ENCODE data around the gene CDH23. TPM values are rescaled to one million over a fixed set of nuclear protein-coding genes. Genes with fewer than 3 reads are reported as not detected.

Gene CDH23
- total and polyA plus RNA-seq, 8 donors: 3.4 to 64.6 (median 9.9) TPM

DNA sequence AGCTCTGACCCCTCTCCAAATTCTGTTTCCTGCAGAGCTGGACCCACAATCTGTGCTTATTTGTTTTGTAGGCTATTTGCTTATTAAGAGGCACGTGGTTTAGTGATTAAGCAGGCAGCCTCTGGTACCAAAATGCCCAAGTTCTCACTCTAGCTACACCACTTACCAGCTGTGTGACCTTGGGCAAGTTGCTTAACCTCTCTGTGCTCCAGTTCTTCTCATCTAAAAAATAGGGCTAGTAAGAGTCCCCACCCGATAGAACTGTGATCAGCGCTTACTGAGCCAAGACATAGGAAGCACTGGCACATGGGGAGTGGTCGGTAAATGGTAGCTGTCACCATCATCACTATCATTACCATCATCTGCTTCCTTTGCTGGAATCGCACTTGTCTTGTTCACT lies 302.0 kb downstream of the CDH23 start:
- Histone ChIP-seq H3K9me3 (no peaks in the 10 kb centered on the region), H3K4me3 (no peak overlapping the region), H3K27ac (no peak overlapping the region), H3K36me3 (no peaks in the 10 kb centered on the region), H3K27me3 (no peaks in the 10 kb centered on the region), H3K4me1 (no peaks in the 10 kb centered on the region)
- ATAC-seq: no peak
- FAIRE-seq: no peak
- 61 to 69% methylated on average over 5 of the region's 5 CpGs for WGBS, 2 donors
- TF ChIP-seq CTCF (IDR thresholded peaks at IDR 0.05): no peak
- intact Hi-C loops (cut with DNase I): no loop called here
- DNase-seq: no peak

GRCh38 chr10:71700731-71701368 lies 304.1 kb downstream of the CDH23 start:
- H3K27me3 ChIP-seq: no peaks in the 10 kb centered on the region
- TF ChIP-seq CTCF (IDR thresholded peaks at IDR 0.05): no peak
- no peaks in the 10 kb centered on the region for H3K9me3 ChIP-seq
- no peak overlapping the region for H3K4me3 ChIP-seq
- WGBS, 2 donors: 66 to 72% methylated on average over 11 of the region's 11 CpGs
- intact Hi-C loops (cut with DNase I): loop anchor here in 1 of 3 donors (10.0 kb wide), 2 partner anchors 104 to 396 kb away; no protein-coding TSS in a partner anchor
- no peaks in the 10 kb centered on the region for H3K36me3 ChIP-seq
- FAIRE-seq (no peak), DNase-seq (no peak), ATAC-seq (no peak)
- no peak overlapping the region for H3K27ac ChIP-seq
- no peaks in the 10 kb centered on the region for H3K4me1 ChIP-seq

DNA sequence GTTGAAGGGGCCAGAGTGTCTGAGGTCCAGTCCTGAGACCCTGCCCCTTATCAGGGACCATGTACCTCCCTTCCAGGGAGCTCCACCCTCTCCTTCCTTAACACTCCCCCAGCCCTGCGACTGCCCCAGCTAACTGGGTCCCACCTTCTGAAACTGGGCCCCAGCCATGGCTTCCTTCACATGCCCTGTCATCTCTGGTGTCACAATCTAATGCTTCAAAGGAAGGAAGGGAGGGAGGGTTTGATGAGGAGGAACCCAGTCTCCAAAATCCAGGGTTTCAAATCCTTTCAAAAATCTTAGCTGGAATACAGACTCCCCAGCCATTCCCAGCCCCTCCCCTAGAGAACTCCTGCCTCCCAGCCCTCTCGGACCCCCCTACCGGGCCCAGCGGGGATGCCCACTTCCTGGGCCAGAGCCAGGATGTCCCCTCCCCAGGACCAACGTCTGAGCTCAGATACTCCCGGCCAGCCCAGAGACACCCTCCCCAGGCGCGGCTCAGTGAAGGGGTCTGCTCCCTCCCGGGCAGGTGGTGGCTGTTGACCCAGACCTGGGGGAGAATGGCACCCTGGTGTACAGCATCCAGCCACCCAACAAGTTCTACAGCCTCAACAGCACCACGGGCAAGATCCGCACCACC lies 304.9 kb downstream of the CDH23 start:
- ATAC-seq: no peak
- WGBS, 2 donors: 53 to 73% methylated on average over 11 of the region's 11 CpGs
- intact Hi-C loops (cut with DNase I): loop anchor here in 1 of 3 donors (10.0 kb wide), 2 partner anchors 103 to 397 kb away; no protein-coding TSS in a partner anchor
- no peak for DNase-seq
- Histone ChIP-seq H3K36me3 (no peaks in the 10 kb centered on the region), H3K4me3 (no peak overlapping the region), H3K27me3 (no peaks in the 10 kb centered on the region), H3K9me3 (no peaks in the 10 kb centered on the region), H3K4me1 (no peaks in the 10 kb centered on the region), H3K27ac (no peak overlapping the region)
- no peak for FAIRE-seq
- TF ChIP-seq CTCF (IDR thresholded peaks at IDR 0.05): no peak

GRCh38 chr10:71703577-71703976 lies 306.9 kb downstream of the CDH23 start:
- Histone ChIP-seq H3K36me3 (no peaks in the 10 kb centered on the region), H3K27ac (no peak overlapping the region), H3K27me3 (no peaks in the 10 kb centered on the region), H3K4me1 (no peaks in the 10 kb centered on the region), H3K9me3 (no peaks in the 10 kb centered on the region), H3K4me3 (no peak overlapping the region)
- FAIRE-seq (no peak), DNase-seq (no peak), ATAC-seq (no peak)
- intact Hi-C loops (cut with DNase I): loop anchor here in 1 of 3 donors (10.0 kb wide), 2 partner anchors 101 to 399 kb away; no protein-coding TSS in a partner anchor
- 60 to 77% methylated on average over 11 of the region's 11 CpGs for WGBS, 2 donors
- no peak for TF ChIP-seq CTCF (IDR thresholded peaks at IDR 0.05)

- Histone ChIP-seq H3K9me3 (no peaks in the 10 kb centered on the region), H3K36me3 (no peaks in the 10 kb centered on the region), H3K27ac (no peak overlapping the region), H3K27me3 (no peaks in the 10 kb centered on the region), H3K4me3 (no peak overlapping the region), H3K4me1 (no peaks in the 10 kb centered on the region)
- 84 to 87% methylated on average over 13 to 18 of the region's 18 CpGs for WGBS, 2 donors
- no peak for TF ChIP-seq CTCF (IDR thresholded peaks at IDR 0.05)
- intact Hi-C loops (cut with DNase I): loop anchor here in 1 of 3 donors (10.0 kb wide), 2 partner anchors 100 to 400 kb away; no protein-coding TSS in a partner anchor
- no peak for FAIRE-seq
- ATAC-seq: no peak
- no peak for DNase-seq
Measured at GRCh38 chr10:71704816-71705215, 308.1 kb downstream of the CDH23 start.
